GM12892 (cell line): ENCODE measurements around the gene KAZN.

Source experiments
- POLR2AphosphoS5 ChIP-seq: IDR thresholded peaks from 2 replicates; pipeline ENCODE4 v1.6.1; 2011; ENCODE audit warnings: low read depth, low read length, control low read depth
- TAF1 ChIP-seq: IDR thresholded peaks from 2 replicates; pipeline ENCODE4 v1.6.1; 2011; ENCODE audit warnings: low read depth, mild to moderate bottlenecking, control low read depth, low read length, borderline replicate concordance

DNA sequence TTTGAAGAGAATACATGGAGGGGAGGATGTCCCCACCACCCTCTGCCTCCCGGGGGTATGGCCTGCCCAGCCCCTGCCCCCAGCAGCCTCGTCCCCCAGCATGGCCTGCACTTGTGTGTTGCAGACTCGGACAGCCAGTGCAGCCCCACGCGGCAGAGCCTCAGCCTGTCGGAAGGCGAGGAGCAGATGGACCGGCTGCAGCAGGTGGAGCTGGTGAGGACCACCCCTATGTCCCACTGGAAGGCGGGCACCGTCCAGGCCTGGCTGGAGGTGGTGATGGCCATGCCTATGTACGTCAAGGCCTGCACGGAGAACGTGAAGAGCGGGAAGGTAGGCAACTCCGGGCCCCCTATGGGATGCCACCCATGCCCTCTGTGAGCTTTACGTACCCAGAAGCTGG, 495.6 kb downstream of the KAZN start:
- TF ChIP-seq POLR2AphosphoS5 (no peak), TAF1 (no peak)
